KMS-11 (cell line): ENCODE data around the gene CCDC69.

ENCODE experiments used
- H2AFZ ChIP-seq: fragments of 200-600 bp; sonication (generic); 2 replicates; pipeline ENCODE4 v1.6.1; 2016; ENCODE audit warnings: antibody characterized with exemption, mixed run types, low read depth
- H3K27ac ChIP-seq: fragments of 200-600 bp; sonication (generic); 2 replicates; pipeline ENCODE4 v1.6.1; 2016; ENCODE audit warnings: mild to moderate bottlenecking, mixed run types
- H3K27me3 ChIP-seq: fragments of 200-600 bp; sonication (generic); 2 replicates; pipeline ENCODE4 v1.6.1; 2017; ENCODE audit warnings: mild to moderate bottlenecking, low read depth, mixed run types, moderate library complexity; ENCODE audit not compliant: insufficient read depth
- H3K36me3 ChIP-seq: fragments of 200-600 bp; sonication (generic); 2 replicates; pipeline ENCODE4 v1.6.1; 2017; ENCODE audit warnings: mild to moderate bottlenecking, mixed run types; ENCODE audit not compliant: insufficient read depth
- H3K4me1 ChIP-seq: fragments of 200-600 bp; sonication (generic); 2 replicates; pipeline ENCODE4 v1.6.1; 2016; ENCODE audit warnings: mild to moderate bottlenecking, low read depth, mixed run types; ENCODE audit not compliant: poor library complexity, severe bottlenecking
- H3K4me2 ChIP-seq: fragments of 200-600 bp; sonication (generic); 2 replicates; pipeline ENCODE4 v1.7.0; 2016; ENCODE audit warnings: mild to moderate bottlenecking, mixed run types
- H3K4me3 ChIP-seq: fragments of 200-600 bp; sonication (generic); IDR thresholded peaks from 2 replicates; pipeline ENCODE4 v1.6.1; 2017; ENCODE audit warnings: low read depth, low read length, mixed read lengths; ENCODE audit not compliant: insufficient read depth
- H3K79me2 ChIP-seq: fragments of 200-600 bp; sonication (generic); 2 replicates; pipeline ENCODE4 v1.6.1; 2016; ENCODE audit warnings: low read depth, mixed run types; ENCODE audit not compliant: insufficient read depth
- H3K9ac ChIP-seq: fragments of 200-600 bp; sonication (generic); 2 replicates; pipeline ENCODE4 v1.6.1; 2016; ENCODE audit warnings: mild to moderate bottlenecking, mixed run types
- H4K20me1 ChIP-seq: fragments of 200-600 bp; sonication (generic); 2 replicates; pipeline ENCODE4 v1.6.1; 2016; ENCODE audit warnings: mild to moderate bottlenecking, mixed run types; ENCODE audit not compliant: insufficient read depth
- TF ChIP-seq, protein P1 (sequence below): fragments of 200-600 bp; sonication (generic); conservative IDR thresholded peaks from 2 replicates; pipeline ENCODE4 v1.6.1; 2017; ENCODE audit warnings: low read depth, mild to moderate bottlenecking, antibody characterized with exemption, low read length, moderate library complexity, mixed read lengths

Gene CCDC69

DNA sequence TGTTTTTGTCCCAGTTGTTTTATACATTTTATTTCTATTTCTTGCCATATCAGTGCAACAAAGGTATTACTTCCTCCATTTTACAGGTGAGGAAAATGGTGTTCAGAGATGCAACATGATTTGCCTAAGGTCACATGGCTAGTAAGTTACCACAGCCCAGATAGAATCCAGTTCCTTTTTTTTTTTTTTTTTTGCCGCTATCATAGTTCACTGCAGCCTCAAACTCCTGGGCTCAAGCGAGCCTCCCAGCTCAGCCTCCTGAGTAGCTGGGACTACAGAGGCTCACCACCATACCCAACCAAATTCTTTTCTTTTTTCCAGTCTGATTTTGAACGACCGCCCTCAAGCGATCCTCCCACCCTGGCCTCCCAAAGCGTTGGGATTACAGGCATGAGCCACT is 480 bp upstream of the CCDC69 start:
- TF ChIP-seq, protein P1, sequence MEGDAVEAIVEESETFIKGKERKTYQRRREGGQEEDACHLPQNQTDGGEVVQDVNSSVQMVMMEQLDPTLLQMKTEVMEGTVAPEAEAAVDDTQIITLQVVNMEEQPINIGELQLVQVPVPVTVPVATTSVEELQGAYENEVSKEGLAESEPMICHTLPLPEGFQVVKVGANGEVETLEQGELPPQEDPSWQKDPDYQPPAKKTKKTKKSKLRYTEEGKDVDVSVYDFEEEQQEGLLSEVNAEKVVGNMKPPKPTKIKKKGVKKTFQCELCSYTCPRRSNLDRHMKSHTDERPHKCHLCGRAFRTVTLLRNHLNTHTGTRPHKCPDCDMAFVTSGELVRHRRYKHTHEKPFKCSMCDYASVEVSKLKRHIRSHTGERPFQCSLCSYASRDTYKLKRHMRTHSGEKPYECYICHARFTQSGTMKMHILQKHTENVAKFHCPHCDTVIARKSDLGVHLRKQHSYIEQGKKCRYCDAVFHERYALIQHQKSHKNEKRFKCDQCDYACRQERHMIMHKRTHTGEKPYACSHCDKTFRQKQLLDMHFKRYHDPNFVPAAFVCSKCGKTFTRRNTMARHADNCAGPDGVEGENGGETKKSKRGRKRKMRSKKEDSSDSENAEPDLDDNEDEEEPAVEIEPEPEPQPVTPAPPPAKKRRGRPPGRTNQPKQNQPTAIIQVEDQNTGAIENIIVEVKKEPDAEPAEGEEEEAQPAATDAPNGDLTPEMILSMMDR, result no peak
- peak overlapping the region; percentile 51; the same call in 1 of the 2 replicates for H3K9ac ChIP-seq
- no peaks in the 10 kb centered on the region for H3K27me3 ChIP-seq
- H3K36me3 ChIP-seq, result no peaks in the 10 kb centered on the region
- H4K20me1 ChIP-seq, result no peaks in the 10 kb centered on the region
- H2AFZ ChIP-seq, result peak overlapping the region; percentile 66; the same call in 1 of the 2 replicates
- H3K4me3 ChIP-seq, result no peak overlapping the region
- H3K4me2 ChIP-seq, result peak overlapping the region; percentile 63
- H3K4me1 ChIP-seq, result peaks cover 18% of the 10 kb centered on the region
- no peak overlapping the region for H3K27ac ChIP-seq
- no peaks in the 10 kb centered on the region for H3K79me2 ChIP-seq

DNA sequence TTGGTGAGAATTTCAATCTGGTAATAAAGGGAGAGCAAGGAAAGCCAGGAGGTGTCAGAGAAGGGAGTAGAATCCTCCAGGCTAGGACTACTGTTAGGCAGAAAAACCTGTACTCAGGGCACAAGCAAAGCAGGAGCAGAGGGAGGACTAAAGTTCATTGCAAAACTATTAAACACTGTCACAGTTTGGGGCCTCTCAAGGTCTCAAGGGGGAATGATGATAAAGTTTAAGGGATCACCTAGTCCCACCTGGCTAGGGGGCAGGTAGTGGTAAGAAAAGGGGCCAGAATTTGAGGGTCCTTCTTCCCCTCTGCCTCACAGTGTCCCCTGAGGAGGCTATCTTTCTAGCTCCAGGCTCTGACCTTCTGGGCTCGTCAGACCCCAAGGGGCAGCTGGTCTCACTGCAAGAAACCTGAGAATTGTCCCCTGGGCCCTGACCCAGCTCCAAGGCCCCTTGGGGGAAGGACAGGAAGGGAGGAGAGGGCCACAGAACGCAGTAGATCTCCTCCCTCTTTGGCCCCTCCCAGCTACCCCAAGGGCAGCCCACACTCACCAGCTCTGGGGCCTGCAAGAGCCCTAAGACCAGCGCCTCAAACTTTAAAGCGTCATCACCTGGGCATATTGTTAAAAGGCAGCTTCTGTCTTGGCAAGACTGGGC is 974 bp downstream of the CCDC69 start:
- Histone ChIP-seq H3K27ac (no peak overlapping the region), H3K79me2 (no peaks in the 10 kb centered on the region), H3K4me2 (peak overlapping the region; percentile 63), H2AFZ (peak overlapping the region; percentile 66), H3K9ac (0 out of 2 replicates have a peak overlapping the region, but pooled peaks have one; percentile 51), H3K36me3 (no peaks in the 10 kb centered on the region), H3K4me3 (no peak overlapping the region), H3K27me3 (no peaks in the 10 kb centered on the region), H3K4me1 (peaks cover 18% of the 10 kb centered on the region), H4K20me1 (no peaks in the 10 kb centered on the region)
- TF ChIP-seq, protein P1, result no peak

DNA sequence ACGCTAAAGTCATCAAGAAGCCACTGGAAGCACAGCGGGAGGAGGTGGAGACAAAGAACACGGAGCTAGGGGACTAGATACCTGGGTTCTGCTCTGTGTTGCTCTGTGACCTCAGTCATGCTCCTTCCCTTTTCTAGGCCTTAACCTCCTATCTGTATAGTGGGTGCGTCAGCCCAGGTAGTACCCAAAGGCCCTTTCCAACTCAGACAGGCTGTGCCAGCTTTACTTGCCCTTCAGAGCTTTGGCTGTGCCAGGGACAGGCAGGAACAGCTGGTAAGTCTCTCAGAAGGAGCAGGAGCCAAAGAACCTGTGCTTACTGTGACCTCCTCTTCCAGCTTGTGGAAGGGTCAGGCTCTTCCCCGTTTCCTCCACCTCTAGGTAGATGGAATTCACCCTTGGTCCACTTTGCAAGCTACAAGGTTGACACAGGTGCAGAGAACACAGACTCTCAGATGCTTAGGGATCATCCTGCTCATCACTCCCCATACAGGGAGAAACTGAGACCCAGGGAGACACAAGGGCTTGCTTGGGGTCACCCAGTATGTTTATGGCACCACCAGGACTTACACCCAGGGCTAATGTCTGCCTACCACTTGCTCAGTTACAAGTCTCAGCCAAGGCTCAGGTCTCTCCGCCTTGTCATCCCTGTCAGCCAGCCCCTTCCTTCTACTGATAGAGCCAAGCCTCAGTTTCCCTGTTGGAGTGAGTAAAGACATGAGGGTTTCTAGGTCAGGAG is 1.7 kb downstream of the CCDC69 start:
- Histone ChIP-seq H2AFZ (no peak overlapping the region), H4K20me1 (no peaks in the 10 kb centered on the region), H3K27me3 (no peaks in the 10 kb centered on the region), H3K27ac (no peak overlapping the region), H3K36me3 (no peaks in the 10 kb centered on the region), H3K79me2 (no peaks in the 10 kb centered on the region), H3K4me1 (peaks cover 18% of the 10 kb centered on the region), H3K4me2 (no peak overlapping the region), H3K4me3 (no peak overlapping the region), H3K9ac (no peak overlapping the region)
- TF ChIP-seq, protein P1, result no peak

DNA sequence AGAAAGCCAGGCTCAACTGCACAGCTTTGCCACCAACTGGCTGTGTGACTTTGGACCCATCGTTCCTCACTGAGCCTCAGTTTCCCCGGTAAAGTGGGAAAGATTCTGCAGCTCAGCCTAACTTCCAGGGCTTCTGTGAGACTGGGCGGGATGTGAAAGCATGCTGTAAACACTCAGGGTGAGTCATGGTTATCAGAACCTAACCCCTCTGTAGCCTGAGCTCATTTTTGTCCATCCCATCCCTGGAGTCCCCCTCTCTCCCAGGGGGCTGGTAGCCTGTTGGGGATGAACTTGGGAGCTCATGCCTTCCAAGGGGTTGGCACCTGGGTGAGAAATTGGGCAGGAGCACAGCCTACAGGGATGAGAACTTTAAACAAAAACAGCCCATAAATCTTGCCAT is 2.3 kb downstream of the CCDC69 start:
- no peaks in the 10 kb centered on the region for H3K79me2 ChIP-seq
- peaks cover 18% of the 10 kb centered on the region for H3K4me1 ChIP-seq
- H3K36me3 ChIP-seq, result no peaks in the 10 kb centered on the region
- no peaks in the 10 kb centered on the region for H4K20me1 ChIP-seq
- no peaks in the 10 kb centered on the region for H3K27me3 ChIP-seq
- no peak overlapping the region for H3K4me3 ChIP-seq
- H3K9ac ChIP-seq, result no peak overlapping the region
- no peak overlapping the region for H3K27ac ChIP-seq
- TF ChIP-seq, protein P1, result no peak
- H3K4me2 ChIP-seq, result no peak overlapping the region
- no peak overlapping the region for H2AFZ ChIP-seq
